NCI-H2171 (cell line): ENCODE data around the gene ADGRA1.
"Not testable (repeated sequence)": the region's sequence is repeated elsewhere in the genome, so short reads cannot be mapped to it uniquely, and the experiment has no call there.

ENCODE experiments used
- DNase-seq: peaks from one replicate; lab custom pipeline; 2025; lab: John Stamatoyannopoulos, UW

ADGRA1 gene

GRCh38 chr10:133163889-133164815, 76.4 kb downstream of the ADGRA1 start:
- no peak for DNase-seq

- DNase-seq, result no peak
Measured at GRCh38 chr10:133164816-133165555, 77.3 kb downstream of the ADGRA1 start.

- no peak for DNase-seq
Measured at GRCh38 chr10:133165556-133166503, 78.1 kb downstream of the ADGRA1 start.

- no peak for DNase-seq
Measured at GRCh38 chr10:133166504-133166827, 78.7 kb downstream of the ADGRA1 start.

GRCh38 chr10:133166828-133167692, 79.3 kb downstream of the ADGRA1 start:
- DNase-seq, result no peak

GRCh38 chr10:133167693-133168616, 80.2 kb downstream of the ADGRA1 start:
- no peak for DNase-seq

GRCh38 chr10:133168617-133169031, 80.9 kb downstream of the ADGRA1 start:
- DNase-seq, result no peak

- DNase-seq, result no peak
Measured at GRCh38 chr10:133169173-133169947, 81.6 kb downstream of the ADGRA1 start.

- DNase-seq, result no peak
Measured at GRCh38 chr10:133170092-133170491, 82.4 kb downstream of the ADGRA1 start.

- DNase-seq, result no peak
Measured at GRCh38 chr10:133173860-133174640, 86.3 kb downstream of the ADGRA1 start.

- DNase-seq, result no peak
Measured at GRCh38 chr10:133174689-133175263, 87.1 kb downstream of the ADGRA1 start.

GRCh38 chr10:133175624-133176023, 87.9 kb downstream of the ADGRA1 start:
- not testable (repeated sequence) for DNase-seq

- no peak for DNase-seq
Measured at GRCh38 chr10:133176546-133176945, 88.8 kb downstream of the ADGRA1 start.

- no peak for DNase-seq
Measured at GRCh38 chr10:133177380-133178157, 89.8 kb downstream of the ADGRA1 start.

GRCh38 chr10:133178357-133179127, 90.8 kb downstream of the ADGRA1 start:
- DNase-seq, result no peak

- no peak for DNase-seq
Measured at GRCh38 chr10:133179128-133179520, 91.4 kb downstream of the ADGRA1 start.
